Naive thymus-derived CD4-positive, alpha-beta T cell (primary cell): Measurements from ENCODE around the gene ETNK1. TPM values are rescaled to one million over a fixed set of nuclear protein-coding genes. Genes with fewer than 3 reads are reported as not detected.

Source experiments
- ATAC-seq: fragments of 150-1000 bp; cut with Tn5 transposase; 2 replicates; pipeline ENCODE4 v1.10.0; 2021; ENCODE audit warnings: mild to moderate bottlenecking, moderate library complexity
- CTCF ChIA-PET: fragments of 350-600 bp; sonication (Branson Sonifier 250); formaldehyde crosslinking; loops from one replicate; lab custom pipeline; 2021; ENCODE audit warnings: antibody characterized with exemption; lab: Charles Lee
- POLR2A ChIA-PET: fragments of 350-600 bp; sonication (Branson Sonifier 250); formaldehyde crosslinking; loops from one replicate; lab custom pipeline; 2021; ENCODE audit warnings: antibody characterized with exemption, inconsistent platforms; lab: Charles Lee
- DNase-seq, 9 donors: peaks; one replicate each; pipeline versions ENCODE4 v3.0.0 to v3.0.0-alpha.2; 2020 to 2022; ENCODE audit warnings: mixed read lengths in 1 of 9
- H3K27ac ChIP-seq: one replicate; pipeline ENCODE4 v1.7.0; 2013; ENCODE audit warnings: mild to moderate bottlenecking, low read depth, low read length, moderate library complexity
- H3K27me3 ChIP-seq, 2 donors: one replicate each; pipeline ENCODE4 v1.7.0; 2013; ENCODE audit warnings: low read length in 2 of 2, mild to moderate bottlenecking in 2 of 2, moderate library complexity in 2 of 2; ENCODE audit not compliant: control insufficient read depth in 2 of 2, insufficient read depth in 2 of 2
- H3K36me3 ChIP-seq, 3 experiments: 1 replicate in 2 of 3; 2 replicates in 1 of 3; pipeline ENCODE4 v1.7.0; 2013; ENCODE audit warnings: low read length in 3 of 3, mild to moderate bottlenecking in 3 of 3, moderate library complexity in 1 of 3; ENCODE audit not compliant: insufficient read depth in 3 of 3, control insufficient read depth in 2 of 3
- H3K4me1 ChIP-seq, 2 donors: one replicate each; pipeline ENCODE4 v1.7.0; 2013; ENCODE audit warnings: low read length in 2 of 2, mild to moderate bottlenecking in 2 of 2, moderate library complexity in 1 of 2; ENCODE audit not compliant: control insufficient read depth in 2 of 2, insufficient read depth in 2 of 2
- H3K4me3 ChIP-seq: 2 replicates; pipeline ENCODE4 v1.7.0; 2013; ENCODE audit warnings: mild to moderate bottlenecking, low read length
- H3K9me3 ChIP-seq, 3 experiments: 1 replicate in 2 of 3; 2 replicates in 1 of 3; pipeline ENCODE4 v1.7.0; 2013; ENCODE audit warnings: low read length in 3 of 3; ENCODE audit not compliant: control insufficient read depth in 2 of 3
- H3K27ac Mint-ChIP-seq, 9 donors: one replicate each; pipeline ENCODE4 v1.8.0; 2020 to 2022; ENCODE audit warnings: mixed read lengths in 9 of 9, mild to moderate bottlenecking in 8 of 9, moderate library complexity in 5 of 9, inconsistent platforms in 2 of 9
- H3K27me3 Mint-ChIP-seq, 5 donors: one replicate each; pipeline ENCODE4 v1.8.0; 2021 to 2022; ENCODE audit warnings: mixed read lengths in 5 of 5, mild to moderate bottlenecking in 1 of 5
- H3K36me3 Mint-ChIP-seq, 5 donors: one replicate each; pipeline ENCODE4 v1.8.0; 2020 to 2022; ENCODE audit warnings: mixed read lengths in 5 of 5, mild to moderate bottlenecking in 3 of 5, inconsistent platforms in 1 of 5
- H3K4me1 Mint-ChIP-seq, 7 donors: one replicate each; pipeline ENCODE4 v1.8.0; 2020 to 2022; ENCODE audit warnings: mixed read lengths in 7 of 7, mild to moderate bottlenecking in 3 of 7, inconsistent platforms in 1 of 7
- H3K4me3 Mint-ChIP-seq, 10 donors: one replicate each; pipeline ENCODE4 v1.8.0; 2020 to 2022; ENCODE audit warnings: mild to moderate bottlenecking in 10 of 10, mixed read lengths in 10 of 10, moderate library complexity in 6 of 10, inconsistent platforms in 2 of 10
- H3K9me3 Mint-ChIP-seq, 11 donors: one replicate each; pipeline ENCODE4 v1.8.0; 2020 to 2022; ENCODE audit warnings: mixed read lengths in 11 of 11, mild to moderate bottlenecking in 4 of 11, inconsistent platforms in 1 of 11, moderate library complexity in 1 of 11
- intact Hi-C, 2 donors: fragments of 100-400 bp; cut with micrococcal nuclease; formaldehyde crosslinking; loops; one replicate each; pipeline ENCODE4 v1.15.1; 2023
- polyA plus RNA-seq, 2 donors: library from polyadenylated mRNA; unstranded; fragments of 300-500 nt; fragmentation: Illumina TruSeq; gene quantifications; one replicate each; pipeline ENCODE4 v1.2.3, GENCODE V29; 2021
- total RNA-seq, 6 experiments: library from RNA in 5 of 6; stranded (reverse) in 5 of 6; gene quantifications; 1 replicate in 5 of 6; 2 replicates in 1 of 6; pipeline ENCODE4 v1.2.3 and lab custom pipeline; 2021 to 2026

The ETNK1 gene
- total and polyA plus RNA-seq, 7 experiments from 2014 or later: 18.3 to 88.6 (median 60.6) TPM

DNA sequence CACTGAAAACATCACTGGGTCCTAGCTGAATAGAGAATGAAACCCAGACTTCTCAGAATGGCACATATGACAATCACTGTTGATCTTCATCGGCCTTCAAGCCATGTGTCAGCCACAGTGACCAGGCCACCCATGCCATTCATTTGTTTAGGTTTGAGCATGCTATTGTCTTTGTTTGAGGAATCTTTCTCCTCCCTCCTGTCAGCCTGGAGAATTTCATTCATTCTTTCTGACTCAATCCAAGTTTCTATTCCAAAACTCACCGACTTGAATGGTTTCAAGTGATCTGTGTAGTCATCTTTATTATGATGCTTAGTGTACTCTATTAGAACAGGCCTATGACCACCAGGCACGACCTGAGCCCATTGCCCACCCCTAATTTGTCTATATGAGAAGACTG, 106.3 kb downstream of the ETNK1 start:
- H3K27ac ChIP-seq: no peak overlapping the region
- H3K36me3 ChIP-seq: no peaks in the 10 kb centered on the region
- Mint-ChIP-seq H3K9me3 (peaks cover 0 to 4% (median 0%) of the 10 kb centered on the region in 11 donors), H3K27me3 (peaks cover 0 to 11% (median 4%) of the 10 kb centered on the region in 5 donors), H3K36me3 (no peaks in the 10 kb centered on the region), H3K4me3 (no peak overlapping the region), H3K4me1 (peaks cover 0 to 5% (median 0%) of the 10 kb centered on the region in 7 donors), H3K27ac (no peak overlapping the region)
- ChIA-PET CTCF (no interaction called here), POLR2A (no interaction called here)
- H3K4me3 ChIP-seq: no peak overlapping the region
- no peak for ATAC-seq
- no peak for DNase-seq
- H3K4me1 ChIP-seq: no peaks in the 10 kb centered on the region
- intact Hi-C loops: no loop called here
- H3K27me3 ChIP-seq: no peaks in the 10 kb centered on the region
- no peaks in the 10 kb centered on the region for H3K9me3 ChIP-seq

DNA sequence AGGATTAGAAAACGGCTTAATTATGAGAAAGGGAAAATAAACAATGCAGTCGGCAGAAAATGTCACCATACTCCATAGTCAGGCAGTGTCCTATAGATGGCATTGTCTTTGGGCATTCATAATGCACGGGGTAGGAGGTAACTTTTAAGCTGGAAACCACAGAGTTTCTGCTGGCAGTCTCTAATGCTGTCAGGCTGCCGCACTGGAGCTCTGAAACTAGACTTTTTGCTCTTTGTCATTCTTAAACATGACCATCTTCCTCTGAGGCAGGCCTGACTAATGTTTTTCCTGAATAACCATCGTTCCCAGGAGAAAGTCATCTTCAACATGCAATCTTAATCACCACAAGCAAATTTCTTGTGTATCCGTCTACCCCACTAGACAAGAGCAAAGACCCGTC, 108.8 kb downstream of the ETNK1 start:
- ATAC-seq (no peak), DNase-seq (no peak)
- Histone ChIP-seq H3K27me3 (no peaks in the 10 kb centered on the region), H3K9me3 (no peaks in the 10 kb centered on the region), H3K27ac (no peak overlapping the region), H3K4me3 (no peak overlapping the region), H3K4me1 (no peaks in the 10 kb centered on the region), H3K36me3 (no peaks in the 10 kb centered on the region)
- intact Hi-C loops: no loop called here
- H3K27ac Mint-ChIP-seq: no peak overlapping the region
- H3K27me3 Mint-ChIP-seq: peaks cover 0 to 5% (median 0%) of the 10 kb centered on the region in 5 donors
- H3K36me3 Mint-ChIP-seq: no peaks in the 10 kb centered on the region
- no peak overlapping the region for H3K4me3 Mint-ChIP-seq
- POLR2A ChIA-PET: interaction anchor here (0.5 kb wide), 1 partner anchor 27 kb away, joined by 3 read pairs; no protein-coding TSS in a partner anchor
- H3K4me1 Mint-ChIP-seq: peaks cover 0 to 5% (median 0%) of the 10 kb centered on the region in 7 donors
- CTCF ChIA-PET: no interaction called here
- H3K9me3 Mint-ChIP-seq: peaks cover 0 to 4% (median 0%) of the 10 kb centered on the region in 11 donors

DNA sequence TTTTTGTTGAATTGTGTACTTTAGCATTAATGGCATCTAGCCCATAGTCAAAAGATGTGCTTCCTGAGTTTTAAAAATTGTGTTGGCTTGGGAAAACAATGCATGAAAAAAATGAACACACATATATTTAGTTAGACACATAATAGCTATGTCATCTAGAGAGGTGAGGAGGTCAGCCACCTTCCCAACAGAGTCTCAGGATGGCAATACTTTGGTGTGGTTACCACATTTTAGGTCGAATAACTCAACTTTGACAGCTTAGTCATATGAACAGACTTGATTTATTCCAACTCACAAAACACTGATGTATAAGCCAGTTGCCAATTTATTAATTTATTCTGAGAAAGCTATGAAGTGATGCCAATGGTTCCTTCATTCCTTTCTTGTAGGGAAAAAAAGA, 114.0 kb downstream of the ETNK1 start:
- no peaks in the 10 kb centered on the region for H3K9me3 ChIP-seq
- ChIA-PET POLR2A (no interaction called here), CTCF (no interaction called here)
- H3K36me3 ChIP-seq: no peaks in the 10 kb centered on the region
- H3K27me3 ChIP-seq: no peaks in the 10 kb centered on the region
- ATAC-seq (no peak), DNase-seq (no peak)
- intact Hi-C loops: no loop called here
- Mint-ChIP-seq H3K4me3 (no peak overlapping the region), H3K27ac (no peak overlapping the region), H3K36me3 (no peaks in the 10 kb centered on the region), H3K9me3 (peaks cover 0 to 4% (median 0%) of the 10 kb centered on the region in 11 donors), H3K4me1 (peaks cover 0 to 2% (median 0%) of the 10 kb centered on the region in 7 donors), H3K27me3 (peaks cover 0 to 6% (median 3%) of the 10 kb centered on the region in 5 donors)
- H3K27ac ChIP-seq: no peak overlapping the region
- no peak overlapping the region for H3K4me3 ChIP-seq
- H3K4me1 ChIP-seq: no peaks in the 10 kb centered on the region

Other genes with a start within 250 kb of the ETNK1 start
- 10 to 100 TPM; 31.5 to 58.9 (median 47.1) TPM for gene C2CD5, start 80.6 kb upstream of the ETNK1 start, total RNA-seq
- gene C2CD5, start 80.6 kb upstream of the ETNK1 start, polyA plus RNA-seq: 10 to 100 TPM; 13.2 to 24.7 TPM